Mucosa of stomach (tissue), 1 donor: ENCODE data around the gene WRAP53.
"Not testable (repeated sequence)": the region's sequence is repeated elsewhere in the genome, so short reads cannot be mapped to it uniquely, and the experiment has no call there.

Experiments used
- H3K27me3 ChIP-seq: one replicate; pipeline ENCODE4 v1.7.0; 2013; ENCODE audit warnings: mild to moderate bottlenecking, low read length; ENCODE audit not compliant: control insufficient read depth, insufficient read depth
- H3K36me3 ChIP-seq: one replicate; pipeline ENCODE4 v1.7.0; 2013; ENCODE audit warnings: low read length; ENCODE audit not compliant: control insufficient read depth, insufficient read depth
- H3K4me1 ChIP-seq: one replicate; pipeline ENCODE4 v1.7.0; 2013; ENCODE audit warnings: mild to moderate bottlenecking, low read length; ENCODE audit not compliant: control insufficient read depth, insufficient read depth
- H3K4me3 ChIP-seq: one replicate; pipeline ENCODE4 v1.7.0; 2013; ENCODE audit warnings: low read length
- H3K9ac ChIP-seq: one replicate; pipeline ENCODE4 v1.7.0; 2013; ENCODE audit warnings: mild to moderate bottlenecking, low read length, moderate library complexity
- H3K9me3 ChIP-seq: one replicate; pipeline ENCODE4 v1.7.0; 2013; ENCODE audit warnings: mild to moderate bottlenecking, low read length, moderate library complexity; ENCODE audit not compliant: control insufficient read depth
- donor health status: Pancreatic carcinoma.

WRAP53 gene

DNA sequence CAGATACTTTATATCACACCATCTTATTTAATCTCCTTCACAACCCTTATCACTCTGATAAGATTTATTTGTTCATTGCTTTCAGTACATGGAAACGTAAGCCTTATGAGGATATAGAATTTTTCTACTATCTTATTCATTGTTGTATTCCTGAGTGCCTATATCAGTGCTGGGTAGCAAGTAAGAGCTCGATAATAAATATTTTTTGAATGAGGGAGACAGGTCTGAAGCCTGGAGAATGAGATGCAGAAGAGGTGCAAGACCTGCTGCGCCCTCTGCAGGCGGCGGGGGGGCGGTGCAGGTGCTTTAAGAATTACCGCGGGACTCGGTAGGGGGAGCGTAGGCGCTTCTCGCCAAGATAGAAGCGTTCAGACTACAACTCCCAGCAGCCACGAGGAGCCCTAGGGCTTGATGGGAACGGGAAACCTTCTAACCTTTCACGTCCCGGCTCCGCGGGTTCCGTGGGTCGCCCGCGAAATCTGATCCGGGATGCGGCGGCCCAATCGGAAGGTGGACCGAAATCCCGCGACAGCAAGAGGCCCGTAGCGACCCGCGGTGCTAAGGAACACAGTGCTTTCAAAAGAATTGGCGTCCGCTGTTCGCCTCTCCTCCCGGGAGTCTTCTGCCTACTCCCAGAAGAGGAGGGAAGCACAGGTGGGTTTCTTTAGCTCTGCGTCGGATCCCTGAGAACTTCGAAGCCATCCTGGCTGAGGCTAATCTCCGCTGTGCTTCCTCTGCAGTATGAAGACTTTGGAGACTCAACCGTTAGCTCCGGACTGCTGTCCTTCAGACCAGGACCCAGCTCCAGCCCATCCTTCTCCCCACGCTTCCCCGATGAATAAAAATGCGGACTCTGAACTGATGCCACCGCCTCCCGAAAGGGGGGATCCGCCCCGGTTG lies at the start of gene WRAP53:
Gene WRAP53 (plus strand): TSS at position 570 of the 900 bp plus-strand sequence. CDS start 172 bp downstream, at position 742.
- Histone ChIP-seq H3K9me3 (no peaks in the 10 kb centered on the region), H3K9ac (peak within 1 kb of the TSS; percentile 96), H3K36me3 (no peaks in the 10 kb centered on the region), H3K4me3 (peak within 1 kb of the TSS; percentile 97), H3K27me3 (no peaks in the 10 kb centered on the region), H3K4me1 (peaks cover 10% of the 10 kb centered on the region)

GRCh38 chr17:7640783-7641182 lies 47.5 kb upstream of the WRAP53 start:
- Histone ChIP-seq H3K4me1 (no peaks in the 10 kb centered on the region), H3K9ac (no peak overlapping the region), H3K4me3 (no peak overlapping the region), H3K36me3 (no peaks in the 10 kb centered on the region), H3K27me3 (no peaks in the 10 kb centered on the region), H3K9me3 (no peaks in the 10 kb centered on the region)

- H3K9me3 ChIP-seq, H3K36me3 ChIP-seq, H3K4me1 ChIP-seq, H3K9ac ChIP-seq, H3K4me3 ChIP-seq, H3K27me3 ChIP-seq: not testable (repeated sequence)
Observed at GRCh38 chr17:7641635-7642034, 46.6 kb upstream of the WRAP53 start.

- Histone ChIP-seq H3K27me3 (peaks cover 4% of the 10 kb centered on the region), H3K9me3 (no peaks in the 10 kb centered on the region), H3K4me1 (no peaks in the 10 kb centered on the region), H3K4me3 (no peak overlapping the region), H3K36me3 (no peaks in the 10 kb centered on the region), H3K9ac (no peak overlapping the region)
Observed at GRCh38 chr17:7644775-7645174, 43.5 kb upstream of the WRAP53 start.

DNA sequence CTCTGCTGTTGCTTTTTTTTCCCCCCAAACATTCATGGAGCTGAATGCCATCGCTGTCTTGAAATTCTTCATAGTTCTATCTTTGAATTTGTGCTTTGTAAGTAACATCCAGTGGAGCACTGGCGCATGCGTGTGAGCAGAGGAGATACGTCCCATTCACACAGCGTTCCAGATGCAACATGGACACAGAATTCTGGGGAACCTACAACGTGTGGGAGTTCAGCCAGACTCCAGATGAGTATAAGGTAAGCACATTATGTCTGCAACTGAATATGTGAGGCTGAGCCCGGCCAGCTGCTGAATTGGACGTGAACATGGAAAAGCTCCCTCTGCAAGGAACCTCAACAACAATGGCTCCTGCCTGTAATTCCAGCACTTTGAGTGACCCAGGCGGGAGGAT lies 41.8 kb upstream of the WRAP53 start:
- Histone ChIP-seq H3K9me3 (no peaks in the 10 kb centered on the region), H3K9ac (no peak overlapping the region), H3K27me3 (peaks cover 21% of the 10 kb centered on the region), H3K4me1 (peaks cover 14% of the 10 kb centered on the region), H3K36me3 (no peaks in the 10 kb centered on the region), H3K4me3 (no peak overlapping the region)

DNA sequence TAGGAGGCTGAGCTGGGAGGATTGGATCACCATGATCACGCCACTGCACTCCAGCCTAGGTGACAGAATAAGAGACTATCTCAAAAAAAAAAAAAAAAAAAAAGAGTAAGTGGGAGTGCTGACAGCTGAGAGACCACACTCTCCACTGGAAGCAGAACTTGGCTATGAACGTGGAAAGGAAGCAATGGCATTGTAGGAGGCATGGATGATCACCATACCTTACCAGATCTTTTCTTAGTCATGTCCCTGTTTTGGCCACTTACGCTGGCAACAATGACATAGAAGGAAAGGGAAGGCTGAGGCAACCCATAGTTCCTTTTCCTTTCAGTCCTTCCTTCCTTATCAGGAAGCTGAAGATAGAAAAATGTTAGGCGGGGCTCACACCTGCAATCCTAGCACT lies 41.3 kb upstream of the WRAP53 start:
- Histone ChIP-seq H3K4me1 (peaks cover 18% of the 10 kb centered on the region), H3K36me3 (no peaks in the 10 kb centered on the region), H3K27me3 (peaks cover 26% of the 10 kb centered on the region), H3K9me3 (no peaks in the 10 kb centered on the region), H3K9ac (no peak overlapping the region), H3K4me3 (no peak overlapping the region)

DNA sequence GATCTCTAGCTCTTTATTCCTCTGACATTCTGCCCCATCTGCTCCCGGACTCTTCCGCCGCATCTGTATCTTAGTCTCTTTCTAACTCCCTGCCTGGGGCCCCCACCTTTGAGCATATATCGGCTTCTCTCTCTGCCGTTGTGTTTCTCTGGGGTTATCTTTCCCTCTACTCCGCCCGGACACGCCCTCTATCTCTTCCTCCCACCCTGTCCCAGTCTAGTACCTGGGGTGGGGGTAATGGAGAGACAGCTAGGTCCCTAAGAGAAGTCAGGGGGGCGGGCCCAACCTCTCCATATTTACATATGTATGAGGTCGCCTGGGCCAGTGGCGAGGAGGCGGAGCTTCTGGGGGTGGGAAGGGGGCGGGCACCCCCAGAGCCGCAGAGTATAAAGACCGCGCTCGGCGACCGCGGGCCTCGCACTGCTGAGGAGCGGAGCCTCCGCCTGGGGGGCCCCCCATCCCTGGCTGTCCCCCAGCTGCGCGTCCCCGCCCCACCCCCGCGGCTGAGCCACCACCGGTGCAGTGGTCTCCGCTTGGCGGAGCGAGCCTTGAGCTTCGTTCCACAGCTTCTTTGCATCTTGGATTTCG lies 37.7 kb upstream of the WRAP53 start, which contains the start of gene ATP1B2:
Gene ATP1B2 (plus strand): TSS at position 418 of the 588 bp plus-strand sequence. CDS start 593 bp downstream, outside the sequence.
- Histone ChIP-seq H3K4me3 (peak within 1 kb of the TSS; percentile 7), H3K4me1 (peaks cover 18% of the 10 kb centered on the region), H3K9ac (peak within 1 kb of the TSS; percentile 53), H3K9me3 (no peaks in the 10 kb centered on the region), H3K27me3 (peaks cover 49% of the 10 kb centered on the region), H3K36me3 (no peaks in the 10 kb centered on the region)

DNA sequence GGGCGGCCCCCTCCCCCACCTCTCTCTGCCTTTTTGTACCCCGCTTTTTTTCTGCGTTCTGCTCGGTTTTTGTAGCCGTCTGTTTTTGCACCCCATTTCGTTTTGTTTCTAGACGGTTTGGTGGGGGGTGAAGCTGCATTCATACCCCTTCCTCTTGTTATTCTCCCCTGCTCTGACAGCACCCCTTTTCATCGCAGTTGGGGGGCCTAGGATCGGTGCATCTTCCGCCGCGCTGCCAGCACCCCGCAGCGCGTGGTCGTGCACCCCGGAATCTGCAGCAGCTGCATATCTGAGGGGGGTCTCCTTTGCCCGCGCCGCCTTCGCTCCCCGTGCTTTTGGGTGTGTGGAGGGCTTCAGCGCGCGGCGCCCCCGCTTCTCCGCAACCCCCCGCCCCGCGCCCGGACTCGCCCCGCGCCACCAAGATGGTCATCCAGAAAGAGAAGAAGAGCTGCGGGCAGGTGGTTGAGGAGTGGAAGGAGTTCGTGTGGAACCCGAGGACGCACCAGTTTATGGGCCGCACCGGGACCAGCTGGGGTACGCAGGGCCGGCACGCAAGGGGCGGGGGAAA lies 37.1 kb upstream of the WRAP53 start:
- Histone ChIP-seq H3K9me3 (no peaks in the 10 kb centered on the region), H3K4me1 (peaks cover 18% of the 10 kb centered on the region), H3K27me3 (peaks cover 49% of the 10 kb centered on the region), H3K4me3 (peak overlapping the region; percentile 7), H3K9ac (peak overlapping the region; percentile 7), H3K36me3 (no peaks in the 10 kb centered on the region)

GRCh38 chr17:7651665-7652387 lies 36.5 kb upstream of the WRAP53 start:
- Histone ChIP-seq H3K4me3 (no peak overlapping the region), H3K4me1 (peaks cover 18% of the 10 kb centered on the region), H3K27me3 (peaks cover 49% of the 10 kb centered on the region), H3K36me3 (no peaks in the 10 kb centered on the region), H3K9me3 (no peaks in the 10 kb centered on the region), H3K9ac (peak overlapping the region; percentile 7)

DNA sequence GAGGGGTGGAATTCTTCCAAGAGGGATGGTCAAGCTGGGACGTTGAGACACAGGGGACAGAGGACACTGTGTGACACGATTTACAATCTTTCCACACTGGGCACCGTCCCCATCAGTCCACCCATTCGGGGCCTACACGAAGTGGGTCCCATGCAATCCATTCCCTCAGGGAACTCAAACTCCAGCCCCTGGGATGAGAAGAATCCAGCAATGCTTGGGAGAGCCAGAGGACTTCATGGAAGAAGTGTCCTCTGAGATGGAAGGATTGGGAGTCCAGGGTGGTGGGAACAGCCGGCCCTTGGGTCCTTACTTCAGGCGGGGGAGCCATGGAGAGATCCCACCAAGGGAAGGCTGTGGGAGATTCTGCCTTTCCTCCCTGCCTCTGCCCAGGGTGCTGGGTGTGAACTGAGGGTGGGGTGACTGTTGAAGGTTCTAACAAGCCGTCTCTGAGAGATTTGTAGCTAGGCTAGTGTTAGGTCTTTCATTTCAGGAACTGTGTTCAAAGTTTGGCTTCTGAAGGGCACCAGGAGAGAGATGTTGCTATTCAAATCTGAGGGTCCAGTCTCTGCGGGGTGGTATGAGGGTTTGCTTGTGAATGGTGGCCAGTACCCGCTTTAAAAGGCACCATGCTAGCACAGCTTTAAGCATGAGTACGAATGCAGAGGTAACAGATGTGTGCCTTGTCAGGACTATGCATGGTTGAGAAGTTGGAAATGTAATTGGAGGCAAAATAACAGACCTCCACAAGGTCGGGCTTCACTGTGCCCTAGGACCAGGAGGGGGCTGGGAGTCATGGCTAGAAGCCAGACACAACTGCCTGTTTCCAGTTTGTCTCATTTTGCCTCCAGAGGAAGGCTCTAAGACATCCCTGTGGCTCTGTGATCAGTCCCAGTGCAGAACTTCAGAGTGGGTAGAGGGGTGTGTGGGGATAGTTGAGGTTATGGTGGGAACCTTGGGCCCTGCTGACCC lies 35.6 kb upstream of the WRAP53 start:
- Histone ChIP-seq H3K4me3 (no peak overlapping the region), H3K27me3 (peaks cover 49% of the 10 kb centered on the region), H3K4me1 (peaks cover 18% of the 10 kb centered on the region), H3K9me3 (no peaks in the 10 kb centered on the region), H3K9ac (no peak overlapping the region), H3K36me3 (no peaks in the 10 kb centered on the region)
